CD4-positive, alpha-beta T cell treated with Interleukin-6 for 4 hours (primary cell): ENCODE results near the gene IDH3A.

Experiments
- DNase-seq: peaks from one replicate; pipeline ENCODE4 v3.0.0-alpha.2; 2020; ENCODE audit warnings: mixed read lengths

IDH3A gene

GRCh38 chr15:78168608-78169007 is 19.4 kb downstream of the IDH3A start:
- no peak for DNase-seq

- DNase-seq, result no peak
Measured at GRCh38 chr15:78170848-78171773, 21.9 kb downstream of the IDH3A start.

- DNase-seq, result no peak
Measured at GRCh38 chr15:78171864-78172472, 22.8 kb downstream of the IDH3A start.

GRCh38 chr15:78174401-78174800 is 25.2 kb downstream of the IDH3A start:
- peak; percentile 14 for DNase-seq

GRCh38 chr15:78175330-78175729 is 26.2 kb downstream of the IDH3A start:
- no peak for DNase-seq

GRCh38 chr15:78177447-78177873 is 28.3 kb downstream of the IDH3A start:
- DNase-seq, result peak; percentile 50

GRCh38 chr15:78178064-78178463 is 28.9 kb downstream of the IDH3A start:
- no peak for DNase-seq

GRCh38 chr15:78179286-78179840 is 30.2 kb downstream of the IDH3A start:
- no peak for DNase-seq

GRCh38 chr15:78179906-78180305 is 30.7 kb downstream of the IDH3A start:
- DNase-seq, result no peak

GRCh38 chr15:78182336-78182700 is 33.2 kb downstream of the IDH3A start:
- no peak for DNase-seq

- DNase-seq, result no peak
Measured at GRCh38 chr15:78182821-78183220, 33.7 kb downstream of the IDH3A start.

GRCh38 chr15:78192826-78193594 is 43.8 kb downstream of the IDH3A start:
- no peak for DNase-seq

- DNase-seq, result no peak
Measured at GRCh38 chr15:78193731-78194567, 44.8 kb downstream of the IDH3A start.

- DNase-seq, result no peak
Measured at GRCh38 chr15:78194568-78194925, 45.4 kb downstream of the IDH3A start.

- peak; percentile 66 for DNase-seq
Measured at GRCh38 chr15:78195735-78196201, 46.6 kb downstream of the IDH3A start.

GRCh38 chr15:78197632-78198031 is 48.5 kb downstream of the IDH3A start:
- no peak for DNase-seq

- DNase-seq, result no peak
Measured at GRCh38 chr15:78200276-78200930, 51.2 kb downstream of the IDH3A start.

GRCh38 chr15:78201281-78202190 is 52.4 kb downstream of the IDH3A start:
- no peak for DNase-seq

- no peak for DNase-seq
Measured at GRCh38 chr15:78203346-78204225, 54.4 kb downstream of the IDH3A start.
